GM12891 (cell line): ENCODE data around the gene GRIK2.

Experiments used
- POLR2AphosphoS5 ChIP-seq: IDR thresholded peaks from 2 replicates; pipeline ENCODE4 v1.6.1; 2011; ENCODE audit warnings: low read depth, low read length, control low read depth
- TAF1 ChIP-seq: IDR thresholded peaks from 2 replicates; pipeline ENCODE4 v1.6.1; 2011; ENCODE audit warnings: low read depth, low read length, control low read depth

DNA sequence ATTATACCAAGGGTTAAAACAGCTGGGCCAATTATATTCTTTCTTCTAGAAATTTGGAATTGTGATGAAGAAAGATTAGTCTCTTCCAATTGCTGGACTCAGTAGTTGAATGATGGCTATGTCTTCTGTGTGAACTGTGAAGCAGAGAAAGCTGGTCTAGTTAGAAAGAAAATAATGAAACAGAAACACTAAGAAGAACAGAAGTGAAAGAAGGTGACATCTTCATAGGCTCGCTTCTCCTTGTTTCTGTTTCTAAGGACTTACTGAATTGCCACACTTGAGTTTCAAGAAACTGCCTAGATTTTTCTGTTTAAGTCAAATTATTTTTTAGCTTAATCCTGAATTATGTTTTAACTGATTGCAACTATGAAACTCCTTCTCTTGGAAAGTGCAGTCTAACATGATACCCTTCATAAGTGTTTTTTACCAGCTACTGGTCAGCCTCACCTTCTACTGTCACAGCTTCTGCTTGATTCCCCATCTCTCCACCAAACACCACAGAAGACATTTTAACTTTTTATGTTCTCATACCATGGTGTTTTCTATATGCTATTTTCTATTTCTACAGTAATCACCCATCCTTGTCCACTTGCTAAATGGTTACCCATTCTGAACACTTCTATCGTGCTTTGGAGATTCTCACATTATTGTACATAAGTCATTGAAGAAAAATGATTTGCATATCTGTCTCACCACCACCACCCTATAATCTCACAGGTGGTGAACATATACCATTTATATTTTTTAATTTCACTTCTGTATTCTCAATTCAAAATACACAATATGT, 268.8 kb downstream of the GRIK2 start:
- no peak for TF ChIP-seq POLR2AphosphoS5
- no peak for TF ChIP-seq TAF1
